ENCODE measurements around the gene PTPN13.

PTPN13 gene

GRCh38 chr4:86818841-86819240 is 224.7 kb downstream of the PTPN13 start:
- H3K4me3 ChIP-seq (ENCODE audit: low read depth, low read length), result no peak overlapping the region
- peak; percentile 11 for DNase-seq (ENCODE audit: low read depth)
- TF ChIP-seq MYC (IDR thresholded peaks at IDR 0.05; ENCODE audit: low read depth, low read length) (no peak), POLR2A (IDR thresholded peaks at IDR 0.05; ENCODE audit: extremely low read depth, insufficient read length) (no peak), CTCF (IDR thresholded peaks at IDR 0.05; ENCODE audit: low read depth, low read length) (no peak), MAX (IDR thresholded peaks at IDR 0.05; ENCODE audit: low read depth, low read length) (no peak)

- no peak for DNase-seq (ENCODE audit: low read depth)
- no peak for TF ChIP-seq POLR2A (IDR thresholded peaks at IDR 0.05; ENCODE audit: extremely low read depth, insufficient read length)
- H3K4me3 ChIP-seq (ENCODE audit: low read depth, low read length), result no peak overlapping the region
Measured at GRCh38 chr4:86819561-86819960, 225.4 kb downstream of the PTPN13 start.

GRCh38 chr4:86821151-86821550 is 227.0 kb downstream of the PTPN13 start:
- no peak for DNase-seq (ENCODE audit: low read depth)
- TF ChIP-seq MYC (IDR thresholded peaks at IDR 0.05; ENCODE audit: low read depth, low read length) (no peak), POLR2A (IDR thresholded peaks at IDR 0.05; ENCODE audit: extremely low read depth, insufficient read length) (no peak), CTCF (IDR thresholded peaks at IDR 0.05; ENCODE audit: low read depth, low read length) (no peak), MAX (IDR thresholded peaks at IDR 0.05; ENCODE audit: low read depth, low read length) (no peak)
- H3K4me3 ChIP-seq (ENCODE audit: low read depth, low read length), result no peak overlapping the region

- TF ChIP-seq MAX (IDR thresholded peaks at IDR 0.05; ENCODE audit: low read depth, low read length) (no peak), CTCF (IDR thresholded peaks at IDR 0.05; ENCODE audit: low read depth, low read length) (no peak), POLR2A (IDR thresholded peaks at IDR 0.05; ENCODE audit: extremely low read depth, insufficient read length) (no peak), MYC (IDR thresholded peaks at IDR 0.05; ENCODE audit: low read depth, low read length) (no peak)
- no peak overlapping the region for H3K4me3 ChIP-seq (ENCODE audit: low read depth, low read length)
- no peak for DNase-seq (ENCODE audit: low read depth)
Measured at GRCh38 chr4:86822136-86822535, 228.0 kb downstream of the PTPN13 start.

GRCh38 chr4:86825511-86825910 is 231.4 kb downstream of the PTPN13 start:
- no peak for DNase-seq (ENCODE audit: low read depth)
- H3K4me3 ChIP-seq (ENCODE audit: low read depth, low read length), result no peak overlapping the region
- TF ChIP-seq POLR2A (IDR thresholded peaks at IDR 0.05; ENCODE audit: extremely low read depth, insufficient read length) (no peak), MYC (IDR thresholded peaks at IDR 0.05; ENCODE audit: low read depth, low read length) (no peak), MAX (IDR thresholded peaks at IDR 0.05; ENCODE audit: low read depth, low read length) (no peak), CTCF (IDR thresholded peaks at IDR 0.05; ENCODE audit: low read depth, low read length) (no peak)

- no peak for TF ChIP-seq CTCF (IDR thresholded peaks at IDR 0.05; ENCODE audit: low read depth, low read length)
- no peak for TF ChIP-seq POLR2A (IDR thresholded peaks at IDR 0.05; ENCODE audit: extremely low read depth, insufficient read length)
- no peak for TF ChIP-seq MAX (IDR thresholded peaks at IDR 0.05; ENCODE audit: low read depth, low read length)
- TF ChIP-seq MYC (IDR thresholded peaks at IDR 0.05; ENCODE audit: low read depth, low read length), result no peak
- no peak overlapping the region for H3K4me3 ChIP-seq (ENCODE audit: low read depth, low read length)
- no peak for DNase-seq (ENCODE audit: low read depth)
Measured at GRCh38 chr4:86831262-86832130, 237.4 kb downstream of the PTPN13 start.

Measured in NB4 (cell line).